ENCODE data around the gene EML6.

EML6 gene

DNA sequence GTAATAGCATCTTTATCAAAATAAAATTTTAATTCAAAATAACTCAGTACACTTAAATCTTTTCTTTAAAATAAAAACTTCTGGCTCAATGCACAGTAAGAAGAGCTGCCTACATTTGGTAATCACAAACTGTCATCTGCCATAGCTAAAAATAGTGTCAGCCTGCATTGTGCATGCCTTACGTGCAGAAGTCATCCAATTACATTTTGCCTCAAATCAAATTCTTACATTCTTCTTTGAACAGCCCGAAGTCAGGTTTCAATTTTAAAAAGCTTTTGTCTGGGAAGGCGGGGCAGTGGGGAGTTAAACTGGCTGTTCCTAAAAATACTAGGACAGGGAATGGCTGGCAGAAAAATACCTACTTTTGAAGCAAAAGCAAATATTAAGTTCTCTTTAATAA, 275.7 kb downstream of the EML6 start:
- DNase-seq (ENCODE audit: low read depth in 2 of 2), result no peak

- no peak for DNase-seq (ENCODE audit: low read depth in 2 of 2)
These were observed 276.9 kb downstream of the EML6 start for GRCh38 chr2:55000341-55000740.

- DNase-seq (ENCODE audit: low read depth in 2 of 2), result no peak
These were observed 278.3 kb downstream of the EML6 start for GRCh38 chr2:55001716-55002115.

DNA sequence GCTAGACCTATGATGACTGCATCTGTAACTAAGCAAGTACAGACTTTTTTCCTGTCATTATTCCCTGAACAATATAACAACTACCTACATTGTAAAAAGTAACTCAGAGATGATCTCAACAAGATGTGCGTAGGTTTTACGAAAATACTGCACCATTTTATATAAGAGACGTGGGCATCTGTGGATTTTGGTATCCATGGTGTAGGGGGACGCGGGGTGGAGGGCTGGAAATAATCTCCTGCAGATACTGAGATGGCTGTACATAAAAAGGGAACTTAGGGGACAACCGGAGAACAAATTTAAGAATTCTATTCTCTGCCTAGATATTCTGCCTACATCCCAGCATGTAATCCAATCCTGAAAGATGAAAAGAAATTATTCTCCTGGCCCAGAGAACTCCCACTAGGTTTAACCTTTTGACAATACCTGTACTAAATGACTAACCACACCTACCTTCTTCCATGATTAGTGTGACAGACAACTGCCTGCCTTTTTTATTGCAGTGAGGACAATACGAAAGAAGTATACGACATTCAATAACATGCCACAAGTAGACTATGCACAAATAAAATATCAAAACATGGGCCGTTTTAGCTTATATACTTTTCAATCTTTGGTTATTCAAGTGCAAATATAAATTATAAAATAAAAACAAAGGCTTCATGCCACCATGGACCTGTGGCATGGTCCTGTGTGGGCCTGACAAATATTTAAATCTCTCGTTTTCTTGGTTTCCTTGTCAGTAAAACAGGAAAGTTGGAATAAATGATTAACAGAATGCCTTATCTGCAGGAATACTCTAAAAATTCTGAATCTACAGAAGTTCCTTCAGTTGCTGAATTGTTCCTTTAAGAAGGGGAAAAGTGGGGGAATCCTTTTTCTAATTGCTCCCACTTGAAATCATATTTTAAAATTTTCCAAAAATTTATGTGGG, 280.5 kb downstream of the EML6 start:
- no peak for DNase-seq (ENCODE audit: low read depth in 2 of 2)

- no peak for DNase-seq (ENCODE audit: low read depth in 2 of 2)
These were observed 282.8 kb downstream of the EML6 start for GRCh38 chr2:55006306-55006705.

- DNase-seq (ENCODE audit: low read depth in 2 of 2), result no peak
These were observed 286.0 kb downstream of the EML6 start for GRCh38 chr2:55009277-55010060.

DNA sequence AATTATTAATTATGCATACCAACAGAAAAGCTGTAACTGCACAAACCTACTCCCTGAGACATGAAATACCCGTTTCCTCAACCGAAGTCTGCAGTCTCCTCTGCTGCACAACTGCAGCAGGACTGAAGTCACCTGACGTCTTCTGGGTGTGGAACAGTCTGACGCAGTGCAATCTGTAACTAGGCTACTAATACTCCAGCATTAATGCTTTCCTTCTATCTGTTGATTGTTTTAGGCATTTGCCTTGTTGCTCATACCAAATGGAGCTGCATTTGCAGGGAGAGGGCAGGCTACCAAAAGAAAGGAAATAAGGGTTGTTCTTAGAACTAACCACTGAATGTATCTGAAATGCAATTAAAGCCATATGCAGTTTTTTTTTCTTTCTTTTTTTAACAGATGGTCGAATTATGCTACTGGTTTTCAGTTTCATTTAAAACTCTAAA, 286.7 kb downstream of the EML6 start:
- no peak for DNase-seq (ENCODE audit: low read depth in 2 of 2)

DNA sequence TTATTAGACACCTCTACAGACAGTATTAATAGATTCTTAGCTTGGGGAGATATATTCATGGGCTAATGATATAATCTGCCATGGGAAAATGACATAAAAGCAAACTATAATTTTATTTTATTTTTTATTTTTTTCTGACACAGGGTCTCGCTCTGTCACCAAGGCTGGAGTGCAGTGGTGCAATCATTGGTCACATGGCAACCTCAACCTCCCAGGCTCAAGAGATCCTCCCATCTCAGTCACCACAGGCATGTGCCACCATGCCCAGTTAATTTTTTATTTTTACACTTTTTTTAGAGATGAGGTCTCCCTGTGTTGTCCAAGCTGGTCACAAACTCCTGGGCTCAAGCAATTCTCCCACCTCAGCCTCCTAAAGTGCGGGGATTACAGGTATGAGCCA, 287.5 kb downstream of the EML6 start:
- no peak for DNase-seq (ENCODE audit: low read depth in 2 of 2)

- no peak for DNase-seq (ENCODE audit: low read depth in 2 of 2)
These were observed 288.6 kb downstream of the EML6 start for GRCh38 chr2:55011831-55012671.

DNA sequence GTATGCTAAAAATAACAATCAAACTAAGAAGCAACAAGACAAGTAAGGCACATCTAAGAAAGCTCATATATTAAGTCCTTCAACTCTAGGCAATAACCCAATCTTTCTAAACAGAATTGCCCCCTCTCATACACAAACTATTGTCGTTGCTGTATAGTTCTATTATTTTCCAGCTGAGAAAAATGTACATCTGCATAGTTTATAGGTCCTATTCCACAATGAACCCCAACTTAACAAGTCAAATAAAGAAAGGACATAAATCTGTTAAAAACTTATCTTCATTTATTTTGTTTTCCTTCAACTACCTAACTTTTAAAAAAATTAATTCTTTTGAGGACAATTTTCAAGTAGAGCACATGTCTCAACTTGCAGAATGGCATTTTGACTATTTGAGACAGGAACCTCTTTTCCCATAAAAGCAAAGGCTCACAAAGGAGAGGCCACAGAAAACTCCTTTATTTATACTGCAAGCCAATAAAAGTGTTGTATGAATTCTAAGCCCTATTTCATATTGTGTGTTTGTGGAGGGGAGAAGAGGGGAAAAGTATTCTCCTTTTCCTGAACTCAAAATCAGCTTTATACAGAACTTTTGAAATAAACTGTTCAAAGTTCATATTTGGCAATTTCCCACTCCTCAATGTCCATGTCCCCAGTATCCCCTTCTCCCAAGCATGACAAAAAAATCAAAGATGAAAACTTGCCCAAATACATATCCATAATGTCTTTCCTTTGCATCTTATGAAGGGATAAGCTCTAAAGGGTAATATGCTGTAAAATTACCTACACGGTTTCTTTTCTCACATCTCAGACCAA, 289.4 kb downstream of the EML6 start:
- DNase-seq (ENCODE audit: low read depth in 2 of 2), result no peak

GRCh38 chr2:55013936-55014335, 290.5 kb downstream of the EML6 start:
- no peak for DNase-seq (ENCODE audit: low read depth in 2 of 2)

GRCh38 chr2:55014962-55015939, 291.8 kb downstream of the EML6 start:
- no peak for DNase-seq (ENCODE audit: low read depth in 2 of 2)

- no peak for DNase-seq (ENCODE audit: low read depth in 2 of 2)
These were observed 294.0 kb downstream of the EML6 start for GRCh38 chr2:55017428-55017827.

GRCh38 chr2:55017880-55018279, 294.4 kb downstream of the EML6 start:
- DNase-seq (ENCODE audit: low read depth in 2 of 2), result no peak

DNA sequence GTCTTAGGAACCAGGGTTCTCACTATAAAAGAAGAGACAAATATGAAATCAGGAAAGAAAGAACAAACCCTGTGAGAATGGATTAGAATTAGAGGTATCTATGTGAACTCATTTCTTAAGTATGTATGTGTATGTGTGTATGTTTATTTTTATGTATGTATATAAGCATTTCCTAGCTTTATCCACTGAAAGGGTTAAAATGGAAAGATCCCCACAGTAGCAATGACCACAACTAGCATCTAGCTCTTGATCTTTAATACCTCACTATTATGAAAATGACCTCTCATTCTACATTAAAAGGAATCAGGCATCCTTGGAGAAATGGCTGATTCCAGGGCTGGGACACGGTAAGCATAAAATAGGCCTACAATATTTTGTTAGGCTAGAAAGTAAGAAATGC, 295.2 kb downstream of the EML6 start:
- DNase-seq (ENCODE audit: low read depth in 2 of 2), result no peak

DNA sequence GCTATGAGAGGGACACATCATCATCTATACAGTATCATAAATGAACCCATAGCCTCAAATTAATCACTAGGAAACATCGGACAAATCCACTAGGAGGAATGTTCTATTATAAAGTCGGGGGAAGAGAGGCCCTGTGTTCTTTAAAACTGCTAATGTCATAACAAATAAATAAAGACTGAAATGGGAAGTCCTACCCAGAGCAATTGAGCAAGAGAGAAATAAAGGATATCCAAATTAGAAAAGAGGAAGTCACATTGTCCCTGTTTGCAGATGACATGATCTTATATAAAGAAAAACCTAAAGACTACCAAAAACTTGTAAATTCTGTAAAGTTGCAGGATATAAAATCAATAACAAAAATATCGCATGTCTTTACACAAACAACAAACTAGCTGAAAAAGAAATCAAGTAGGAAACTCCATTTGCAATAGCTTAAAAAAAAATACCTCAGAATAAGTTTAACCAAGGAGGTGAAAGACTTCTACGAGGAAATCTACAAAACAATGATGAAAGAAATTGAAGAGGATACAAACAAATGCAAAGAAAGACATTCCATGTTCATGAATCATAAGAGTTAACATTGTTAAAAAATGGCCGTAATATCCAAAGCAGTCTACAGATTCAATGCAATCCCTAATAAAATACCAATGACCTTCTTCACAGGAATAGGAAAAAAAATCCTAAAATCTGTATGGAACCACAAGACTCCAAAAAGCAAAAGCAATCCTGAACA, 296.2 kb downstream of the EML6 start:
- no peak for DNase-seq (ENCODE audit: low read depth in 2 of 2)
